NCI-H510A treated with DMSO at 0.1 percent for 48 hours (cell line): Measurements from ENCODE around the gene GPR137B.
"Not testable (repeated sequence)": the region's sequence is repeated elsewhere in the genome, so short reads cannot be mapped to it uniquely, and the experiment has no call there.

Experiments
- DNase-seq: peaks from one replicate; lab custom pipeline; 2025; lab: John Stamatoyannopoulos, UW

Gene GPR137B

DNA sequence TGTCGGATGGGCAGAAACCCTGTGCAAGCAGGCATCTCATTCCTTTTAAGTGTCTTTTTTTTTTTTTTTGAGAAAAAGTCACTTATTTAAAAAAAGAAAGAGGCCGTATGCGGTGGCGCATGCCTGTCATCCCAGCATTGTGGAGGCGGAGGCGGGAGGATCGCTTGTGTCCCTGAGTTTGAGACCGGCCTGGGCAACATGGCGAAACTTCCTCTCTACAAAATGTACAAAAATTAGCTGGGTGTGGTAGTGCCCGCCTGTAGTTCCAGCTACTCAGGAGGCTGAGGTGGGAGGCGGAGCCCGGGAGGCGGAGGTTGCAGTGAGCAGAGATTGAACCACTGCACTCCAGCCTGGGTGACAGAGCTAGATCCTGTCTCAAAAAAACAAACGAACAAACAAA is 1.7 kb downstream of the GPR137B start:
- DNase-seq: no peak

- no peak for DNase-seq
These were observed 2.3 kb downstream of the GPR137B start for GRCh38 chr1:236144446-236145150.

DNA sequence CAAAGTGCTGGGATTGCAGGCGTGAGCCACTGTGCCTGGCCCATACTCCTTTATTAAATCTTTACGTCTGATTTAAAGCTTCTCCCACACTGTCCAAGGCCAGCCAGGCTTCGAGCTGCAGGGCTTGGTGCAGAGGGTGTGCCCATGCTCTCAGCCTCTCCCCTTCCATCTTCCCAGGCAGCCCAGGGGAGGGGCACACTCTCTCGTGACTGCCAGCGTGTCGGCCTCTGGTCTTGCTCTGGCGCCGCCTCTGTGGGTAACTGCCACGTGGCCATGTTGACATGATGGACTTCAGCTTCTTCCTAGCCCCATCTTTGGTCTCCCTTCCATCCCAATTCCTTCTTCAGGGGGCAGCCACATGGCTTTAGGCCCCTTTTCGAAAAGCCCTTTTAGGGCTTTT is 4.7 kb downstream of the GPR137B start:
- DNase-seq: no peak

- DNase-seq: no peak
These were observed 5.5 kb downstream of the GPR137B start for GRCh38 chr1:236147521-236148469.

GRCh38 chr1:236148470-236148845 is 6.1 kb downstream of the GPR137B start:
- no peak for DNase-seq

GRCh38 chr1:236149003-236149595 is 6.8 kb downstream of the GPR137B start:
- no peak for DNase-seq

DNA sequence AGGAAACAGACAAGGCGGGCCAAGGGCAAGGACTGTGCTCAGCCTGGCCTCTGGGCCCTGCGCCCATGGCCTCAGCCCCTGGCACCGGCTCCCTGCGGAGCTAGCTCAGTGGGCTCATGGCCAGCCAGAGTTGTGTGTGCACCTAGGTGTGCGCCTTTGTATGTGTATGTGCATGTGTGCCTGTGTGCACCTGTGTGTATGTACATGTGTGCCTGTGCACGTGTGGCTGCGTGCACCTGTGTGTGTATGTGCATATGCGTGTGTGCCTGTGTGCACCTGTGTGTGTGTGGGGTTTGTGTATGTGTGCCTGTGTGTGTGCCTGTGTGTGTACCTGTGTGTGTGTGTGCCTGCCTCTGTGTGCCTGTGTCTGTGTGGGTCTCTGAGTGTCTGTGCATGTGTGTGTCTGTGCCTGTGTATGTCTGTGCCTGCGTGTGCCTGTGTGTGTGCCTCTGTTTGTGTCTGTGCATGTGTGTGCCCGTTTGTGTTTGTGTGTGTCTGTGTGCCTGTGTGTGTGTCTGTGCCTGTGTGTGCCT is 7.4 kb downstream of the GPR137B start:
- DNase-seq: no peak

DNA sequence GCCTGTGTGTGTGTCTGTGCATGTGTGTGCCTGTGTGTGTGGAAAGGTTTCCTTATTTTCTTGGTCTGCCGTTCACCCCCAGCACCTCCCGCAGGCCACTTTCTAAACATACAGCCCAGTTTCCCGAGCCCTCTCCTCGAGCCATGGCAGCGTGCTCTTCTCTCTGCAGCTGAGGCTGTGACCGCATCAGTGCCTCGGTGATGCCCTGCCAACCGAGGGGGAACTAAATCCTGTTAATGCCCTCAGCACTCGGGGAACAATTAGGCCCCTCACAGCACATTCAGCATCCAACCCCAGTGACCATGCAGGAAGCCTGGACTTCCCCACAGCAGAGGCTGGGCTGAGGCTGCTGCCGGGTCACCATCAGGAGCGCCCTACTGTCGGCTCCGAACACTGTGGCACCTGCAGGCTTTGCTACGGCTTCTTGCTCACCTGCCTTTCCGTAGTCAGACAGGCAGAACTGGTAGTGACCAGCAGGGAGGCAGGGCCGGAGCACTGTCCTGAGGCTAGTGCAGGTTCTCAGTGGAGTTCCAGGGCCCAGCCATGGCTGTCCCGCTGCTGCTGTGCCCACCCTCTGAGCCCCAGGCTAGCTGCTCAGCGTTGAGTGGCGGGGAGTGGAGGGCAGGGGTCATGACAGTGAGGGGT is 8.1 kb downstream of the GPR137B start:
- DNase-seq: no peak

GRCh38 chr1:236150986-236151385 is 8.6 kb downstream of the GPR137B start:
- DNase-seq: no peak

GRCh38 chr1:236151739-236152424 is 9.5 kb downstream of the GPR137B start:
- no peak for DNase-seq

- DNase-seq: no peak
These were observed 11.8 kb downstream of the GPR137B start for GRCh38 chr1:236154126-236154525.

GRCh38 chr1:236154671-236155398 is 12.5 kb downstream of the GPR137B start:
- DNase-seq: no peak

- no peak for DNase-seq
These were observed 13.0 kb downstream of the GPR137B start for GRCh38 chr1:236155399-236155767.

- no peak for DNase-seq
These were observed 13.6 kb downstream of the GPR137B start for GRCh38 chr1:236155841-236156503.

DNA sequence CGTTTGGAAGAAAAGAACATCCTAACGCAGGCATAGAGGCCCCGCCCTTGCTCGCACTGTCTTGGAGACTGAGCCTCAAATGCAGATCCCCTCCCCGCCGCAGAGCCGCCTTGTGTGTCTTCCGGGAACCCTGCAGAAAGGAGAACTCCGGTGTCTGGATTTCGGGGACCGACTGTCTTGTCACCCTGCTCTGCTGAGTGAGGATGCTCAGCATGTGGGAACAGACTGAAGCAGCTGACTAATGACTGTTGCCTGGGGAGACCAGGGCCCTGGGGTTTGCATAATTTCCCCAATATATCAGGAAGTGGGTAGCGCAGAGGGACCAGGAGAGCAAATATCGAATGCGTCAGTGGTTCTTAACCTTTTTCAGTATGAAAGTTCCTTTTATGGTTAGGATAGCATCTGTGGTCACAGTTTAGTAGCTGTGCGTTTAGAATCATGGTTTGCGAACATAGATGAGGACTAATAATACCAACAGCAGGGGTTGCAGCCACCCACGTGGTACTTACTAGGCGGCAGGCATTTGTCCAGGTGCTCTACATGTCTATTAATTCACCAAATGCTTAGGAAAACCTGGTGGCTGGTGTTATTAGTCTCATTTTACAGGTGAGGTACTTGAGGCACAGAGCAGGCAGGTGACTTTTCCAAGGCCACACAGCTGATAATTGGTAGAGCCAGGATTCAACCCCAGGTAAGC is 14.3 kb downstream of the GPR137B start:
- no peak for DNase-seq

DNA sequence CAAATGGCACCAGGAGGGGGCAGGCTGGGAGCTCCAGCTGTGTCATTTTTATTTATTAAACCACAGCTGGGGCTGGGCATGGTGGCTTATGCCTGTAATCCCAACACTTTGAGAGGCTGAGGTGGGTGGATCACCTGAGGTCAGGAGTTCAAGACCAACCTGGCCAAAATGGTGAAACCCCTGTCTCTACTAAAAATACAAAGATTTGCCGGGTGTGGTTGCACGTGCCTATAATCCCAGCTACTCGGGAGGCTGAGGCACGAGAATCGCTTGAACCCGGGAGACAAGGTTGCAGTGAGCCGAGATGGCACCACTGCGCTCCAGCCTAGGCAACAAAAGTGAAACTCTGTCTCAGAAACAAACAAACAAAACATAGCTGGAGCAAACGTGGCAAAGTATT is 15.7 kb downstream of the GPR137B start:
- DNase-seq: not testable (repeated sequence)

GRCh38 chr1:236158719-236159118 is 16.4 kb downstream of the GPR137B start:
- DNase-seq: no peak

DNA sequence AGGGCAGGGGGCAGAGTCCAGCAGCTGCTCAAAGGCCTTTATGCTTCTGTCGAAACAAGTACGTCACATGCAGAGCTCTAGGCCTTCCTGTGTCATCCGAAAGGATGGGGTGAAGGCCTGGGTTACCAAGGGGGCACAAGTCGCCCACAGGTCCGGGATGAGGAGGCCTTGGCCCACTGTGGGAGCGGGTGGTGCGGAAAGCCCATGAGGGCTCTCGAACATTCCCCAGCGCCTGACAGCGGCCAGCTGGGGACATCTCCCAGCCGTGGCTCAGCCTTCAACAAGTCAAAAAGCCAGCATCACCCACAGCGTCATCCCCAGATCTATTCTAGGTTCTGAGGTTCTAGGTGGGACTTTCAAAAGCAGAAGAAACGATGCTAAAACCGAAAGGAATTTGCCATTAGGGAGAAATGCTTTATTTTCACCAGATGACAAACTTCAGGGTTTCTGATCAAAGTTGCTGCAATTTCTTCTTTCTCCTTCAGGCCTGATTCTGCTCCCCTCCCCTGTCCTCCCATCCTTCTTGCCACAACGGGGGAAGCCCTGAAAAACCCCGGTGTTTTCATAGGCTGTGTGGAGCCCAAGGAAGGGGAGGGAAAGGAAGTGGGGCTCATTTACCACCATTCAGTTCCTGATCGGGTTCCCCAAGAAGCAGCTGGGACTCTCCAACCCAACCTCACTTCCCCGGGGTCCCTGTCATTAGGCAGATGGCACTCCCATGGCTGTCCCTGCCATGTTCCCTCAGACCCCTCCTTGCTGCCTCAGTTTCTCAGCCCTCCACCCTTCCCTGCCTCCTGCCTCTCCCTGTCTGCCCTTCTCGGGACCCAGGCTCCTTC is 17.6 kb downstream of the GPR137B start:
- DNase-seq: no peak
